IMR-90 (cell line): Measurements from ENCODE around the gene DUSP16.

Source experiments
- BHLHE40 ChIP-seq: fragments of 150-350 bp; IDR thresholded peaks from 2 replicates; pipeline ENCODE4 v1.6.1; 2016; ENCODE audit warnings: mild to moderate bottlenecking, low read depth, low read length
- CEBPB ChIP-seq: IDR thresholded peaks from 2 replicates; pipeline ENCODE4 v1.6.1; 2012; ENCODE audit warnings: low read depth, low read length, improper control_type of control experiment
- ELK1 ChIP-seq: fragments of 150-350 bp; IDR thresholded peaks from 2 replicates; pipeline ENCODE4 v1.6.1; 2016; ENCODE audit warnings: low read depth, mild to moderate bottlenecking, low read length, moderate library complexity, borderline replicate concordance
- FOS ChIP-seq: fragments of 150-350 bp; IDR thresholded peaks from 2 replicates; pipeline ENCODE4 v1.6.1; 2016; ENCODE audit warnings: low read depth, low read length
- MAZ ChIP-seq: IDR thresholded peaks from 2 replicates; pipeline ENCODE4 v1.6.1; 2012; ENCODE audit warnings: low read depth, mild to moderate bottlenecking, low read length, improper control_type of control experiment, moderate library complexity, borderline replicate concordance
- MXI1 ChIP-seq: IDR thresholded peaks from 2 replicates; pipeline ENCODE4 v1.6.1; 2012; ENCODE audit warnings: low read depth, mild to moderate bottlenecking, low read length, moderate library complexity, borderline replicate concordance
- NFE2L2 ChIP-seq: fragments of 150-350 bp; IDR thresholded peaks from 2 replicates; pipeline ENCODE4 v1.6.1; 2016; ENCODE audit warnings: low read depth, mild to moderate bottlenecking, low read length
- POLR2A ChIP-seq: IDR thresholded peaks from 2 replicates; pipeline ENCODE4 v1.6.1; 2012; ENCODE audit warnings: mild to moderate bottlenecking, low read depth, low read length
- RAD21 ChIP-seq: IDR thresholded peaks from 2 replicates; pipeline ENCODE4 v1.6.1; 2012; ENCODE audit warnings: low read length, improper control_type of control experiment
- RCOR1 ChIP-seq: IDR thresholded peaks from 2 replicates; pipeline ENCODE4 v1.6.1; 2012; ENCODE audit warnings: mild to moderate bottlenecking, low read length, improper control_type of control experiment; ENCODE audit not compliant: insufficient replicate concordance
- RFX5 ChIP-seq: IDR thresholded peaks from 2 replicates; pipeline ENCODE4 v1.8.0; 2012; ENCODE audit warnings: low read depth, mild to moderate bottlenecking, low read length, moderate library complexity
- SMC3 ChIP-seq: fragments of 150-350 bp; IDR thresholded peaks from 2 replicates; pipeline ENCODE4 v1.6.1; 2016; ENCODE audit warnings: low read depth, mild to moderate bottlenecking, antibody characterized with exemption, low read length, moderate library complexity
- TF ChIP-seq, protein P1 (sequence below): conservative IDR thresholded peaks from 2 replicates; pipeline ENCODE4 v1.5.1; 2012; ENCODE audit warnings: mild to moderate bottlenecking, low read depth, low read length, improper control_type of control experiment
- TF ChIP-seq, protein P2 (sequence below): fragments of 150-350 bp; IDR thresholded peaks from 2 replicates; pipeline ENCODE4 v1.6.1; 2017; ENCODE audit warnings: mild to moderate bottlenecking, antibody characterized with exemption, low read length, low read depth

- TF ChIP-seq, protein P1, sequence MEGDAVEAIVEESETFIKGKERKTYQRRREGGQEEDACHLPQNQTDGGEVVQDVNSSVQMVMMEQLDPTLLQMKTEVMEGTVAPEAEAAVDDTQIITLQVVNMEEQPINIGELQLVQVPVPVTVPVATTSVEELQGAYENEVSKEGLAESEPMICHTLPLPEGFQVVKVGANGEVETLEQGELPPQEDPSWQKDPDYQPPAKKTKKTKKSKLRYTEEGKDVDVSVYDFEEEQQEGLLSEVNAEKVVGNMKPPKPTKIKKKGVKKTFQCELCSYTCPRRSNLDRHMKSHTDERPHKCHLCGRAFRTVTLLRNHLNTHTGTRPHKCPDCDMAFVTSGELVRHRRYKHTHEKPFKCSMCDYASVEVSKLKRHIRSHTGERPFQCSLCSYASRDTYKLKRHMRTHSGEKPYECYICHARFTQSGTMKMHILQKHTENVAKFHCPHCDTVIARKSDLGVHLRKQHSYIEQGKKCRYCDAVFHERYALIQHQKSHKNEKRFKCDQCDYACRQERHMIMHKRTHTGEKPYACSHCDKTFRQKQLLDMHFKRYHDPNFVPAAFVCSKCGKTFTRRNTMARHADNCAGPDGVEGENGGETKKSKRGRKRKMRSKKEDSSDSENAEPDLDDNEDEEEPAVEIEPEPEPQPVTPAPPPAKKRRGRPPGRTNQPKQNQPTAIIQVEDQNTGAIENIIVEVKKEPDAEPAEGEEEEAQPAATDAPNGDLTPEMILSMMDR: no peak
- no peak for TF ChIP-seq POLR2A
- TF ChIP-seq, protein P2, sequence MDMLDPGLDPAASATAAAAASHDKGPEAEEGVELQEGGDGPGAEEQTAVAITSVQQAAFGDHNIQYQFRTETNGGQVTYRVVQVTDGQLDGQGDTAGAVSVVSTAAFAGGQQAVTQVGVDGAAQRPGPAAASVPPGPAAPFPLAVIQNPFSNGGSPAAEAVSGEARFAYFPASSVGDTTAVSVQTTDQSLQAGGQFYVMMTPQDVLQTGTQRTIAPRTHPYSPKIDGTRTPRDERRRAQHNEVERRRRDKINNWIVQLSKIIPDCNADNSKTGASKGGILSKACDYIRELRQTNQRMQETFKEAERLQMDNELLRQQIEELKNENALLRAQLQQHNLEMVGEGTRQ: no peak
- no peak for TF ChIP-seq NFE2L2
- no peak for TF ChIP-seq FOS
- no peak for TF ChIP-seq SMC3
- TF ChIP-seq RFX5: no peak
- no peak for TF ChIP-seq RCOR1
- no peak for TF ChIP-seq RAD21
- no peak for TF ChIP-seq CEBPB
- no peak for TF ChIP-seq ELK1
- TF ChIP-seq BHLHE40: no peak
- TF ChIP-seq MAZ: no peak
- no peak for TF ChIP-seq MXI1
These were observed 13.9 kb downstream of the DUSP16 start for GRCh38 chr12:12548713-12549112.
